ENCODE measurements around the gene ATP1B2.

The ATP1B2 gene

DNA sequence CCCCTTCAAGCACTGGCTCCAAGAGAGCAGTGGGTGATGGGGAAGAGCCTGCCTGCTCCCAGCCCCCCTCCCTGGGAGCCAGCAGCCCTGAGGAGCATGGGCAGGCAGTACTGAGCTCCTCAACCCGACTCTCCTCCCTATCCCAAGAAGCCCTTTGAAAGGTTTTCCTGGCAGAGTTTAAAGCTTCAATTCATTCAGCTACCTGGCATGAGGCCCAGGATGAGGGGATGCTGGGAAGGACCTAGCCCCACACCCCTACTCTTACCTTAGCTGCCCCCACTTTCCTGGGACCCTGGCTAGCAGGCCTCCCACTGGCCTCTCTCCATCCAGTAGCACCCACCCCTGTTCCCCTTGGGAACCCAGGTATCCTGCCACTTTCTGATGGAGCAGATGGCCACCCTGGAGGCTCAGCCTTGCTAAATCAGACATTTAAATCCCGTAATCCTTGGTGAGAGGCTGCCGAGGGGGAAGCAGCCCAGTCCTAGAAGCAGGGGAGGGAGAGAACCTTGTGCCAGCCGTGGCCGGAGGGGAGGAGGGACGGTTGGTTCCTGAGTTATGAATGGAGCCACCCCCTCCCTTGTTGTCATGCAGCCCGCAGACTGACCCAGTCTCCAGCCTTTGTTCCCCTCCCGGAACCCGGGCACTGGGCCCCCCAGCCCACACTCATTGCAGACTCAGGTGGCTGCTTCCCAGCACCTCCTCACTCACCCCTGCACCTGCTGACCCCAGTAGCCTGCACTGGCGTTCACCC lies 17.1 kb downstream of the ATP1B2 start:
- TF ChIP-seq SNAI2 (CRISPR knock-in tag; IDR thresholded peaks at IDR 0.05) (no peak), ARNTL (CRISPR knock-in tag; IDR thresholded peaks at IDR 0.05; ENCODE audit: borderline replicate concordance, low read depth) (no peak), OSR1 (CRISPR knock-in tag; IDR thresholded peaks at IDR 0.05) (no peak), ZC3H10 (CRISPR knock-in tag; IDR thresholded peaks at IDR 0.05) (no peak)
- TF ChIP-seq, protein P1, sequence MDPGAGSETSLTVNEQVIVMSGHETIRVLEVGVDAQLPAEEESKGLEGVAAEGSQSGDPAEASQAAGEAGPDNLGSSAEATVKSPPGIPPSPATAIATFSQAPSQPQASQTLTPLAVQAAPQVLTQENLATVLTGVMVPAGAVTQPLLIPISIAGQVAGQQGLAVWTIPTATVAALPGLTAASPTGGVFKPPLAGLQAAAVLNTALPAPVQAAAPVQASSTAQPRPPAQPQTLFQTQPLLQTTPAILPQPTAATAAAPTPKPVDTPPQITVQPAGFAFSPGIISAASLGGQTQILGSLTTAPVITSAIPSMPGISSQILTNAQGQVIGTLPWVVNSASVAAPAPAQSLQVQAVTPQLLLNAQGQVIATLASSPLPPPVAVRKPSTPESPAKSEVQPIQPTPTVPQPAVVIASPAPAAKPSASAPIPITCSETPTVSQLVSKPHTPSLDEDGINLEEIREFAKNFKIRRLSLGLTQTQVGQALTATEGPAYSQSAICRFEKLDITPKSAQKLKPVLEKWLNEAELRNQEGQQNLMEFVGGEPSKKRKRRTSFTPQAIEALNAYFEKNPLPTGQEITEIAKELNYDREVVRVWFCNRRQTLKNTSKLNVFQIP (CRISPR knock-in tag; IDR thresholded peaks at IDR 0.05; ENCODE audit: borderline replicate concordance, low read depth), result no peak
- no peak; the same call in 2 of the 3 replicates for ATAC-seq

DNA sequence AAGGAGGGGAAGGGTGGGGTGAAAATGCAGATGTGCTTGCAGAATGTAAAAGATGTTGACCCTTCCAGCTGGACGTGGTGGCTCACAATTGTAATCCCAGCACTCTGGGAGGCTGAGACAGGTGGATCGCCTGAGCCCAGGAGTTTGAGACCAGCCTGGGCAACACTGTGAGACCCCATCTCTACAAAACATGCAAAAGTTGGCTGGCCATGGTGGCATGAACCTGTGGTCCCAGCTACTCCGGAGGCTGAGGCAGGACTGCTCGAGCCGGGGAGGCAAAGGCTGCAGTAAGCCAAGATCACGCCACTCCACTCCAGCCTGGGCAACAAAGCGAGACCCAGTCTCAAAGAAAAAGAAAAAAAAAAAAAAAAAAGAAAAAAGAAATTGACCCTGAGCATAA lies 17.8 kb downstream of the ATP1B2 start:
- ATAC-seq, result no peak

GRCh38 chr17:7673239-7673638 lies 22.5 kb downstream of the ATP1B2 start:
- TF ChIP-seq OSR1 (CRISPR knock-in tag; IDR thresholded peaks at IDR 0.05), result no peak
- TF ChIP-seq CSDC2 (CRISPR knock-in tag; IDR thresholded peaks at IDR 0.05), result no peak
- no peak for TF ChIP-seq ZNF70 (CRISPR knock-in tag; IDR thresholded peaks at IDR 0.05)
- no peak for ATAC-seq

More for the DNA sequence above, 17.8 kb downstream of the ATP1B2 start:
- no peak for TF ChIP-seq TOX (CRISPR knock-in tag; IDR thresholded peaks at IDR 0.05; ENCODE audit: borderline replicate concordance)
- TF ChIP-seq ZFP3 (CRISPR knock-in tag; IDR thresholded peaks at IDR 0.05), result no peak

GRCh38 chr17:7674934-7675333 lies 24.2 kb downstream of the ATP1B2 start:
- ATAC-seq, result no peak
- no peak for TF ChIP-seq RARB (CRISPR knock-in tag; IDR thresholded peaks at IDR 0.05)
- TF ChIP-seq ZFP30 (CRISPR knock-in tag; IDR thresholded peaks at IDR 0.05), result no peak
- TF ChIP-seq TOX (CRISPR knock-in tag; IDR thresholded peaks at IDR 0.05; ENCODE audit: borderline replicate concordance), result no peak
- no peak for TF ChIP-seq ARNTL (CRISPR knock-in tag; IDR thresholded peaks at IDR 0.05; ENCODE audit: borderline replicate concordance, low read depth)
- no peak for TF ChIP-seq ISL1 (CRISPR knock-in tag; IDR thresholded peaks at IDR 0.05)
- TF ChIP-seq CSRNP3 (CRISPR knock-in tag; IDR thresholded peaks at IDR 0.05), result no peak
- no peak for TF ChIP-seq ZNF8 (CRISPR knock-in tag; IDR thresholded peaks at IDR 0.05)
- no peak for TF ChIP-seq OSR1 (CRISPR knock-in tag; IDR thresholded peaks at IDR 0.05)
- TF ChIP-seq BACH2 (CRISPR knock-in tag; IDR thresholded peaks at IDR 0.05; ENCODE audit: borderline replicate concordance), result no peak
- no peak for TF ChIP-seq PATZ1 (CRISPR knock-in tag; IDR thresholded peaks at IDR 0.05; ENCODE audit: borderline replicate concordance)
- no peak for TF ChIP-seq ZC3H10 (CRISPR knock-in tag; IDR thresholded peaks at IDR 0.05)
- TF ChIP-seq ESRRG (CRISPR knock-in tag; IDR thresholded peaks at IDR 0.05), result no peak
- TF ChIP-seq ZNF565 (CRISPR knock-in tag; conservative IDR thresholded peaks at IDR 0.05; ENCODE audit: low read depth), result no peak
- no peak for TF ChIP-seq ZFP3 (CRISPR knock-in tag; IDR thresholded peaks at IDR 0.05)
- no peak for TF ChIP-seq CSDC2 (CRISPR knock-in tag; IDR thresholded peaks at IDR 0.05)
- no peak for TF ChIP-seq PPARA (CRISPR knock-in tag; IDR thresholded peaks at IDR 0.05; ENCODE audit: borderline replicate concordance)
- TF ChIP-seq TCF4 (CRISPR knock-in tag; IDR thresholded peaks at IDR 0.05; ENCODE audit: borderline replicate concordance), result no peak
- TF ChIP-seq, protein P1 (CRISPR knock-in tag; IDR thresholded peaks at IDR 0.05; ENCODE audit: borderline replicate concordance, low read depth), result no peak
- TF ChIP-seq, protein P2, sequence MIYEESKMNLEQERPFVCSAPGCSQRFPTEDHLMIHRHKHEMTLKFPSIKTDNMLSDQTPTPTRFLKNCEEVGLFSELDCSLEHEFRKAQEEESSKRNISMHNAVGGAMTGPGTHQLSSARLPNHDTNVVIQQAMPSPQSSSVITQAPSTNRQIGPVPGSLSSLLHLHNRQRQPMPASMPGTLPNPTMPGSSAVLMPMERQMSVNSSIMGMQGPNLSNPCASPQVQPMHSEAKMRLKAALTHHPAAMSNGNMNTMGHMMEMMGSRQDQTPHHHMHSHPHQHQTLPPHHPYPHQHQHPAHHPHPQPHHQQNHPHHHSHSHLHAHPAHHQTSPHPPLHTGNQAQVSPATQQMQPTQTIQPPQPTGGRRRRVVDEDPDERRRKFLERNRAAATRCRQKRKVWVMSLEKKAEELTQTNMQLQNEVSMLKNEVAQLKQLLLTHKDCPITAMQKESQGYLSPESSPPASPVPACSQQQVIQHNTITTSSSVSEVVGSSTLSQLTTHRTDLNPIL (CRISPR knock-in tag; IDR thresholded peaks at IDR 0.05; ENCODE audit: low read depth), result no peak

All from SK-N-SH treated with all-trans-retinoic acid at 6 μM for 48 hours (cell line).